Endothelial cell of umbilical vein (primary cell): ENCODE results near the gene BTN1A1. TPM values are rescaled to one million over a fixed set of nuclear protein-coding genes. Genes with fewer than 3 reads are reported as not detected.

Experiments used
- BruUV-seq: library from RNA; stranded (reverse); fragments of 400-500 nt; replicated peaks from 2 replicates; lab custom pipeline; 2021; lab: Mats Ljungman, UMichigan
- CTCF ChIA-PET: fragments of 300-600, 350-600 bp; sonication (Branson Sonifier 250); formaldehyde crosslinking; loops from one replicate; lab custom pipeline; 2021; ENCODE audit warnings: antibody characterized with exemption, inconsistent platforms; lab: Charles Lee
- POLR2A ChIA-PET: fragments of 300-600, 350-600 bp; sonication (Branson Sonifier 250); formaldehyde crosslinking; loops from one replicate; lab custom pipeline; 2021; ENCODE audit warnings: antibody characterized with exemption, inconsistent platforms; lab: Charles Lee
- DNase-seq: peaks from one replicate; pipeline ENCODE4 v3.0.0-alpha.2; 2011; ENCODE audit warnings: low read depth, low spot score
- FAIRE-seq: peaks from 2 replicates; lab custom pipeline; 2011; peaks lifted over from hg19 to GRCh38; lab: Jason Lieb, UNC
- H2AFZ ChIP-seq: 2 replicates; pipeline ENCODE4 v1.6.0; 2012; ENCODE audit warnings: low read depth, low read length, control low read depth, inconsistent platforms
- H3K27ac ChIP-seq: 2 replicates; pipeline ENCODE4 v1.5.1; 2011; ENCODE audit warnings: low read depth, mild to moderate bottlenecking, control low read depth, low read length, moderate library complexity; ENCODE audit not compliant: insufficient read depth
- H3K27me3 ChIP-seq, 2 experiments: 2 replicates each; pipeline versions ENCODE4 v1.6.0 to v1.6.1; 2011; ENCODE audit warnings: low read length in 2 of 2, mixed read lengths in 1 of 2; ENCODE audit not compliant: control insufficient read depth in 2 of 2, insufficient read depth in 2 of 2
- H3K36me3 ChIP-seq, 2 experiments: 2 replicates in 1 of 2; 3 replicates in 1 of 2; pipeline ENCODE4 v1.5.1; 2011; ENCODE audit warnings: low read length in 2 of 2, mild to moderate bottlenecking in 1 of 2, moderate library complexity in 1 of 2; ENCODE audit not compliant: control insufficient read depth in 2 of 2, insufficient read depth in 2 of 2; ENCODE audit errors: extremely low read depth in 1 of 2
- H3K4me1 ChIP-seq: 3 replicates; pipeline ENCODE4 v1.5.1; 2011; ENCODE audit warnings: mild to moderate bottlenecking, low read length; ENCODE audit not compliant: control insufficient read depth, insufficient read depth; ENCODE audit errors: extremely low read depth
- H3K4me2 ChIP-seq: 2 replicates; pipeline ENCODE4 v1.6.1; 2011; ENCODE audit warnings: low read length, control low read depth, mixed read lengths; ENCODE audit not compliant: insufficient read depth
- H3K4me3 ChIP-seq, 3 experiments: fragments of 200-600 bp in 1 of 3; sonication (generic), shearing (Covaris generic) in 1 of 3; replicated peaks in 1 of 3; 2 replicates each; pipeline ENCODE4 v1.5.1; 2011 to 2016; ENCODE audit warnings: control low read depth in 3 of 3, low read length in 3 of 3, mild to moderate bottlenecking in 2 of 3, inconsistent platforms in 1 of 3, low read depth in 1 of 3, moderate library complexity in 1 of 3; ENCODE audit not compliant: insufficient read depth in 1 of 3
- H3K79me2 ChIP-seq: 2 replicates; pipeline ENCODE4 v1.6.0; 2012; ENCODE audit warnings: low read length, inconsistent platforms; ENCODE audit not compliant: control insufficient read depth, insufficient read depth
- H3K9ac ChIP-seq: replicated peaks from 2 replicates; pipeline ENCODE3; 2011; ENCODE audit warnings: low read length, control low read depth; ENCODE audit not compliant: insufficient read depth; ENCODE audit errors: extremely low read depth
- H3K9me1 ChIP-seq: replicated peaks from 3 replicates; pipeline ENCODE4 v1.6.0; 2011; ENCODE audit warnings: mild to moderate bottlenecking, low read length; ENCODE audit not compliant: control insufficient read depth, insufficient read depth; ENCODE audit errors: extremely low read depth
- H3K9me3 ChIP-seq: replicated peaks from 2 replicates; pipeline ENCODE4 v1.5.1; 2012; ENCODE audit warnings: low read length, inconsistent platforms; ENCODE audit not compliant: control insufficient read depth, insufficient read depth
- H4K20me1 ChIP-seq: replicated peaks from 2 replicates; pipeline ENCODE3; 2011; ENCODE audit warnings: mild to moderate bottlenecking, low read length; ENCODE audit not compliant: control insufficient read depth, insufficient read depth; ENCODE audit errors: extremely low read depth
- EZH2 ChIP-seq: IDR thresholded peaks from 2 replicates; pipeline ENCODE4 v1.6.1; 2012; ENCODE audit warnings: borderline replicate concordance, low read depth, mild to moderate bottlenecking, moderate library complexity, low read length, inconsistent platforms; ENCODE audit not compliant: severe bottlenecking
- FOS ChIP-seq: IDR thresholded peaks from 2 replicates; pipeline ENCODE4 v1.6.1; 2011; ENCODE audit warnings: mild to moderate bottlenecking, low read length, moderate library complexity, borderline replicate concordance; ENCODE audit not compliant: insufficient read depth
- GATA2 ChIP-seq: IDR thresholded peaks from 2 replicates; pipeline ENCODE4 v1.7.0; 2011; ENCODE audit warnings: low read depth, mild to moderate bottlenecking, moderate library complexity, mixed read lengths, low read length; ENCODE audit not compliant: insufficient read length, insufficient read depth
- JUN ChIP-seq: IDR thresholded peaks from 2 replicates; pipeline ENCODE4 v1.6.1; 2011; ENCODE audit warnings: borderline replicate concordance, low read depth; ENCODE audit not compliant: insufficient read length, insufficient read depth
- MYC ChIP-seq: IDR thresholded peaks from one replicate; pipeline ENCODE4 v1.6.1; 2011; ENCODE audit warnings: mild to moderate bottlenecking, low read depth, low read length
- POLR2A ChIP-seq: IDR thresholded peaks from 2 replicates; pipeline ENCODE4 v1.6.1; 2012; ENCODE audit warnings: low read depth, mild to moderate bottlenecking, control low read depth, low read length
- POLR2AphosphoS5 ChIP-seq: IDR thresholded peaks from 2 replicates; pipeline ENCODE4 v1.6.1; 2012; ENCODE audit warnings: low read depth, mild to moderate bottlenecking, control low read depth, low read length, moderate library complexity; ENCODE audit not compliant: insufficient read depth
- dilution Hi-C: fragments of 300-500 bp; cut with MboI; formaldehyde crosslinking; loops from one replicate; pipeline ENCODE4 v1.15.0; 2019; ENCODE audit warnings: low sequenced_read_pairs; ENCODE audit not compliant: extremely low pct_ligation_motif_present
- intact Hi-C: fragments of 100-400 bp; cut with micrococcal nuclease; formaldehyde crosslinking; loops from one replicate; pipeline ENCODE4 v1.10.0; 2022
- polyA plus RNA-seq, 4 experiments: library from polyadenylated mRNA; depleted of rRNA in 3 of 4; stranded (reverse) in 3 of 4; unstranded in 1 of 4; fragments of >200 nt; gene quantifications; 2 replicates each; pipeline versions ENCODE4 v1.2.1 to v1.2.3, GENCODE V29; 2011 to 2012; ENCODE audit warnings: missing spikeins in 1 of 4
- total RNA-seq: library from RNA; stranded (reverse); gene quantifications from 2 replicates; pipeline ENCODE4 v1.2.3, GENCODE V29; 2021
- TF ChIP-seq, protein P1 (sequence below): IDR thresholded peaks from 2 replicates; pipeline ENCODE4 v1.6.1; 2011; ENCODE audit not compliant: insufficient read depth, insufficient read length
- TF ChIP-seq, protein P2 (sequence below), 2 donors: IDR thresholded peaks; 1 replicate in 1 of 2; 2 replicates in 1 of 2; pipeline ENCODE4 v1.5.1; 2011; ENCODE audit warnings: low read length in 2 of 2, mild to moderate bottlenecking in 2 of 2, moderate library complexity in 2 of 2, control low read depth in 1 of 2, inconsistent platforms in 1 of 2, low read depth in 1 of 2; ENCODE audit not compliant: insufficient read depth in 1 of 2; ENCODE audit errors: extremely low read depth in 1 of 2

The BTN1A1 gene
- total and polyA plus RNA-seq, 2 donors (not counting 3 experiments of a cell fraction or from before 2014, with no cell fraction given), result not detected

DNA sequence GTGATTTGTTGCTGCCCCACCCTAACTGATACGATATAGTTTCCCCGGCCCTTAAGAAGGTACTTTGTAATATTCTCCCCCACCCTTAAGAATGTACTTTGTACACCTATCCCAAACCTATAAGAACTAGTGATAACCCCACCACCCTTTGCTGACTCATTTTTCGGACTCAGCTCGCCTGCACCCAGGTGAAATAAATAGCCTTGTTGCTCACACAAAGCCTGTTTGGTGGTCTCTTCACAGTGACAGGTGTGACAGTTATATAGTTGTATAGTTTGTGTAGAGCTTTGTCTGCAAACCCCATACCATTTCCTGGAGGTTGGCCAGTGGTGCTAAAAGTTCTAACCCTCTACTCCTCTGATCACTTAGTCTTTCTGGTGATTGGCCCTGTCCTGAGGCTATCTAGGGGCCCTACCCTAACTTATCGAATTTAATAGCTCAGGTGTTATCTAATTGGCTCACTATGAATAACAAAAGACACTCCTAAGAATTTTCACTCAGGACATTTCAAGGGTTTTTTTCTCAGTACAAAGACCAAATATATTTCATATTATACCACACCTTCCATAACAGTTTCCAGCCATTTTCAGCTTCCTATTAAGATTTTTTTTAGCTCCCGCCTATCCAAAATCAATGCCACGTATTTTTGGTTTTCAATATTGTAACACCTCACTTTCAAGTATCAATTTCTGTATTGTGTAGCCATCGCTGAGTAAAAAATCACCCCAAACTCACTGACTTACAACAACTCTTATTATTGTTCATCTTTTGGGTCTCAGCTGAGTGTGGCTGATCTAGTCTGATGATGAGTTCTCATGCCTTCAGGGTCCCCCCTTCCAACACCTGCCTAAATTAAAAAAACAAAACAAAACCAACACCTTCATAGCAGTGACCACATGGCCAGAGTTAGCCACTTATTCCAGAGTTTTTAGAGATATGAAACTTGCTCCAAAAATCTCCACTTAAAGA, 9.8 kb upstream of the BTN1A1 start:
- ChIA-PET CTCF (no interaction called here), POLR2A (no interaction called here)
- intact Hi-C loops (loop anchor here (2.0 kb wide), 1 partner anchor 15 kb away; no protein-coding TSS in a partner anchor), dilution Hi-C loops (no loop called here)
- H3K9me3 ChIP-seq, result no peaks in the 10 kb centered on the region
- DNase-seq, result no peak
- no peaks in the 10 kb centered on the region for H3K79me2 ChIP-seq
- H3K27ac ChIP-seq, result no peak overlapping the region
- no TSS peak for BruUV-seq
- H3K9me1 ChIP-seq, result no peaks in the 10 kb centered on the region
- H3K4me1 ChIP-seq, result no peaks in the 10 kb centered on the region
- H3K4me3 ChIP-seq, result no peak overlapping the region
- H3K27me3 ChIP-seq, result peaks cover 11 to 40% of the 10 kb centered on the region in 2 experiments
- no peak for TF ChIP-seq JUN
- no peak for TF ChIP-seq POLR2A
- TF ChIP-seq, protein P1, sequence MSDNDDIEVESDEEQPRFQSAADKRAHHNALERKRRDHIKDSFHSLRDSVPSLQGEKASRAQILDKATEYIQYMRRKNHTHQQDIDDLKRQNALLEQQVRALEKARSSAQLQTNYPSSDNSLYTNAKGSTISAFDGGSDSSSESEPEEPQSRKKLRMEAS, result no peak
- no peak for TF ChIP-seq FOS
- no peak for TF ChIP-seq EZH2
- no peak for TF ChIP-seq POLR2AphosphoS5
- TF ChIP-seq, protein P2, sequence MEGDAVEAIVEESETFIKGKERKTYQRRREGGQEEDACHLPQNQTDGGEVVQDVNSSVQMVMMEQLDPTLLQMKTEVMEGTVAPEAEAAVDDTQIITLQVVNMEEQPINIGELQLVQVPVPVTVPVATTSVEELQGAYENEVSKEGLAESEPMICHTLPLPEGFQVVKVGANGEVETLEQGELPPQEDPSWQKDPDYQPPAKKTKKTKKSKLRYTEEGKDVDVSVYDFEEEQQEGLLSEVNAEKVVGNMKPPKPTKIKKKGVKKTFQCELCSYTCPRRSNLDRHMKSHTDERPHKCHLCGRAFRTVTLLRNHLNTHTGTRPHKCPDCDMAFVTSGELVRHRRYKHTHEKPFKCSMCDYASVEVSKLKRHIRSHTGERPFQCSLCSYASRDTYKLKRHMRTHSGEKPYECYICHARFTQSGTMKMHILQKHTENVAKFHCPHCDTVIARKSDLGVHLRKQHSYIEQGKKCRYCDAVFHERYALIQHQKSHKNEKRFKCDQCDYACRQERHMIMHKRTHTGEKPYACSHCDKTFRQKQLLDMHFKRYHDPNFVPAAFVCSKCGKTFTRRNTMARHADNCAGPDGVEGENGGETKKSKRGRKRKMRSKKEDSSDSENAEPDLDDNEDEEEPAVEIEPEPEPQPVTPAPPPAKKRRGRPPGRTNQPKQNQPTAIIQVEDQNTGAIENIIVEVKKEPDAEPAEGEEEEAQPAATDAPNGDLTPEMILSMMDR (IDR thresholded peaks at IDR 0.05; ENCODE audit: extremely low read depth in 1 of 2, insufficient read depth in 1 of 2, low read depth in 1 of 2, low read length in 2 of 2), result no peak
- TF ChIP-seq GATA2, result no peak
- no peak for TF ChIP-seq MYC
- H3K4me2 ChIP-seq, result no peak overlapping the region
- no peak overlapping the region for H2AFZ ChIP-seq
- H3K9ac ChIP-seq, result no peak overlapping the region
- no peaks in the 10 kb centered on the region for H4K20me1 ChIP-seq
- FAIRE-seq, result no peak
- no peaks in the 10 kb centered on the region for H3K36me3 ChIP-seq
